Gastrocnemius medialis (tissue), 4 donors: ENCODE measurements around the gene PRKCA. TPM values are rescaled to one million over a fixed set of nuclear protein-coding genes. Genes with fewer than 3 reads are reported as not detected.

Experiments used
- ATAC-seq, 2 donors: fragments of 150-250 bp; one replicate each; pipeline ENCODE4 v1.9.1; 2016
- DNase-seq, 2 donors: peaks; one replicate each; pipeline ENCODE4 v3.0.0-alpha.2; 2019
- H3K27ac ChIP-seq, 4 donors: fragments of 200-600 bp; sonication (generic); 1 replicate in 1 of 4; 2 replicates in 3 of 4; pipeline ENCODE4 v1.5.1; 2016 to 2018; ENCODE audit warnings: mild to moderate bottlenecking in 2 of 4, moderate library complexity in 1 of 4
- H3K27me3 ChIP-seq, 3 donors: fragments of 200-600 bp; sonication (generic) in 2 of 3; 1 replicate in 1 of 3; 2 replicates in 2 of 3; pipeline versions ENCODE4 v1.5.1 to v1.6.0; 2016 to 2019; ENCODE audit warnings: mild to moderate bottlenecking in 1 of 3, moderate library complexity in 1 of 3
- H3K36me3 ChIP-seq, 2 donors: fragments of 200-600 bp; sonication (generic) in 1 of 2; one replicate each; pipeline ENCODE4 v1.5.1; 2017 to 2018
- H3K4me1 ChIP-seq, 2 donors: fragments of 200-600 bp; sonication (generic) in 1 of 2; one replicate each; pipeline ENCODE4 v1.5.1; 2016 to 2017; ENCODE audit warnings: mild to moderate bottlenecking in 2 of 2
- H3K4me3 ChIP-seq, 4 donors: fragments of 200-600 bp; sonication (generic) in 3 of 4; 1 replicate in 1 of 4; 2 replicates in 3 of 4; pipeline ENCODE4 v1.5.1; 2016 to 2019; ENCODE audit warnings: mild to moderate bottlenecking in 2 of 4
- H3K9me3 ChIP-seq, 3 donors: fragments of 200-600 bp; sonication (generic) in 2 of 3; 1 replicate in 1 of 3; 2 replicates in 2 of 3; pipeline ENCODE4 v1.5.1; 2016 to 2019
- POLR2A ChIP-seq, 2 donors: fragments of 450-650 bp; IDR thresholded peaks; one replicate each; pipeline ENCODE4 v1.6.1; 2017; ENCODE audit warnings: antibody characterized with exemption in 2 of 2, mild to moderate bottlenecking in 2 of 2, moderate library complexity in 2 of 2
- in situ Hi-C, 4 donors: fragments of 200-750 bp; cut with MboI; loops; one replicate each; pipeline versions ENCODE4 v1.15.0 to v1.8.0; 2017; ENCODE audit warnings: low sequenced_read_pairs in 4 of 4
- intact Hi-C: fragments of 100-400 bp; cut with DNase I; formaldehyde crosslinking; loops from one replicate; pipeline ENCODE4 v1.15.1; 2023; ENCODE audit warnings: low total_unique reads
- total RNA-seq, 4 donors: library from RNA; depleted of rRNA; stranded (reverse); fragments of >200 nt; gene quantifications; one replicate each; pipeline versions ENCODE4 v1.1.0 to v1.2.3, GENCODE V29; 2016
- TF ChIP-seq, protein P1 (sequence below), 5 experiments: fragments of 450-650 bp in 3 of 5; fragments of 200-600 bp in 2 of 5; sonication (generic) in 2 of 5; IDR thresholded peaks in 4 of 5; conservative IDR thresholded peaks in 1 of 5; 1 replicate in 4 of 5; 2 replicates in 1 of 5; pipeline ENCODE4 v1.5.1; 2016 to 2019; ENCODE audit warnings: antibody characterized with exemption in 5 of 5, mild to moderate bottlenecking in 3 of 5, moderate library complexity in 3 of 5

Gene PRKCA
- total RNA-seq, 4 donors from 2014 or later: 7.6 to 16.8 (median 11.1) TPM

- in situ Hi-C loops (no loop called here), intact Hi-C loops (no loop called here)
- no peaks in the 10 kb centered on the region for H3K27me3 ChIP-seq
- no peak overlapping the region for H3K4me3 ChIP-seq
- no peak overlapping the region for H3K27ac ChIP-seq
- TF ChIP-seq, protein P1, sequence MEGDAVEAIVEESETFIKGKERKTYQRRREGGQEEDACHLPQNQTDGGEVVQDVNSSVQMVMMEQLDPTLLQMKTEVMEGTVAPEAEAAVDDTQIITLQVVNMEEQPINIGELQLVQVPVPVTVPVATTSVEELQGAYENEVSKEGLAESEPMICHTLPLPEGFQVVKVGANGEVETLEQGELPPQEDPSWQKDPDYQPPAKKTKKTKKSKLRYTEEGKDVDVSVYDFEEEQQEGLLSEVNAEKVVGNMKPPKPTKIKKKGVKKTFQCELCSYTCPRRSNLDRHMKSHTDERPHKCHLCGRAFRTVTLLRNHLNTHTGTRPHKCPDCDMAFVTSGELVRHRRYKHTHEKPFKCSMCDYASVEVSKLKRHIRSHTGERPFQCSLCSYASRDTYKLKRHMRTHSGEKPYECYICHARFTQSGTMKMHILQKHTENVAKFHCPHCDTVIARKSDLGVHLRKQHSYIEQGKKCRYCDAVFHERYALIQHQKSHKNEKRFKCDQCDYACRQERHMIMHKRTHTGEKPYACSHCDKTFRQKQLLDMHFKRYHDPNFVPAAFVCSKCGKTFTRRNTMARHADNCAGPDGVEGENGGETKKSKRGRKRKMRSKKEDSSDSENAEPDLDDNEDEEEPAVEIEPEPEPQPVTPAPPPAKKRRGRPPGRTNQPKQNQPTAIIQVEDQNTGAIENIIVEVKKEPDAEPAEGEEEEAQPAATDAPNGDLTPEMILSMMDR (IDR thresholded peaks at IDR 0.05 in 4 of 5, conservative IDR thresholded peaks at IDR 0.05 in 1 of 5): no peak
- TF ChIP-seq POLR2A (IDR thresholded peaks at IDR 0.05): no peak
- H3K36me3 ChIP-seq: no peaks in the 10 kb centered on the region
- no peaks in the 10 kb centered on the region for H3K4me1 ChIP-seq
- ATAC-seq (no peak), DNase-seq (no peak)
- H3K9me3 ChIP-seq: no peaks in the 10 kb centered on the region
Observed at GRCh38 chr17:66387392-66387981, 85.1 kb downstream of the PRKCA start.

GRCh38 chr17:66392783-66393437 is 90.5 kb downstream of the PRKCA start:
- H3K4me3 ChIP-seq: no peak overlapping the region
- intact Hi-C loops: no loop called here
- no peaks in the 10 kb centered on the region for H3K9me3 ChIP-seq
- no peak for TF ChIP-seq POLR2A (IDR thresholded peaks at IDR 0.05)
- TF ChIP-seq, protein P1 (IDR thresholded peaks at IDR 0.05 in 4 of 5, conservative IDR thresholded peaks at IDR 0.05 in 1 of 5): no peak
- H3K27me3 ChIP-seq: no peaks in the 10 kb centered on the region
- H3K4me1 ChIP-seq: peaks cover 0 to 3% of the 10 kb centered on the region in 2 donors
- ATAC-seq (no peak), DNase-seq (no peak)
- H3K36me3 ChIP-seq: no peaks in the 10 kb centered on the region
- in situ Hi-C loops: no loop called here
- H3K27ac ChIP-seq: no peak overlapping the region

DNA sequence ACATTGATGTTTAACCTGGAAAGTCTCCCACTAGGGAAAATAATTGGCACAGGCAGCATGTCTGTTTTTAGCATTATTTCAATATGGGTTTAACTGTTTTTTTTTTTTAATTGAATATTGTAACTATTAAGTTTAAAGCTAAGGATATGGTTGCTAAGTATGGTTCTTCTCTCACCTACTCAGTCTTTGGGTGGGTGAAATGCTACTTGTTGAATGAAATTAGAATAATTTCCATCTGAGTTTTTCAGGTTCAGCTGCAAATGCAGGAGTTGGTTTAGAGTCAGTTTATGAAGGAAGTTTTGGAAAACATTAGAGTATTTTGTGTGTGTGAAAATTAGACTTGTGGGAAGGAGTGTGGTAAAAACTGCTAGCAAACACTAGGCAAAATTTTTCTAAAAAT is 93.5 kb downstream of the PRKCA start:
- DNase-seq (no peak), ATAC-seq (no peak)
- Histone ChIP-seq H3K36me3 (no peaks in the 10 kb centered on the region), H3K9me3 (no peaks in the 10 kb centered on the region), H3K4me1 (peaks cover 0 to 3% of the 10 kb centered on the region in 2 donors), H3K4me3 (no peak overlapping the region), H3K27ac (no peak overlapping the region), H3K27me3 (no peaks in the 10 kb centered on the region)
- intact Hi-C loops (no loop called here), in situ Hi-C loops (no loop called here)
- TF ChIP-seq, protein P1 (IDR thresholded peaks at IDR 0.05 in 4 of 5, conservative IDR thresholded peaks at IDR 0.05 in 1 of 5): no peak
- TF ChIP-seq POLR2A (IDR thresholded peaks at IDR 0.05): no peak

- intact Hi-C loops (no loop called here), in situ Hi-C loops (no loop called here)
- ATAC-seq (no peak), DNase-seq (no peak)
- no peak for TF ChIP-seq POLR2A (IDR thresholded peaks at IDR 0.05)
- TF ChIP-seq, protein P1 (IDR thresholded peaks at IDR 0.05 in 4 of 5, conservative IDR thresholded peaks at IDR 0.05 in 1 of 5): no peak
- Histone ChIP-seq H3K9me3 (no peaks in the 10 kb centered on the region), H3K36me3 (no peaks in the 10 kb centered on the region), H3K4me3 (no peak overlapping the region), H3K27me3 (no peaks in the 10 kb centered on the region), H3K27ac (no peak overlapping the region), H3K4me1 (peaks cover 0 to 3% of the 10 kb centered on the region in 2 donors)
Observed at GRCh38 chr17:66397486-66397885, 95.1 kb downstream of the PRKCA start.
